HT1080 (cell line): ENCODE measurements around the gene CCDC78. TPM values are rescaled to one million over a fixed set of nuclear protein-coding genes. Genes with fewer than 3 reads are reported as not detected.

Source experiments
- DNase-seq: peaks from one replicate; pipeline ENCODE4 v3.0.0-alpha.2; 2015; ENCODE audit warnings: low read depth
- small RNA-seq: library from RNA; depleted of rRNA; stranded (forward); fragments of <200 nt; gene quantifications from one replicate; pipeline ENCODE3, GENCODE V24; 2014
- total RNA-seq: library from RNA; depleted of rRNA; stranded (reverse); fragments of >200 nt; shearing (Covaris generic); gene quantifications from 2 replicates; pipeline ENCODE4 v1.2.3, GENCODE V29; 2014; rRNA removed

The CCDC78 gene
- total RNA-seq, 1 experiment from 2014 or later = 4.6 TPM

DNA sequence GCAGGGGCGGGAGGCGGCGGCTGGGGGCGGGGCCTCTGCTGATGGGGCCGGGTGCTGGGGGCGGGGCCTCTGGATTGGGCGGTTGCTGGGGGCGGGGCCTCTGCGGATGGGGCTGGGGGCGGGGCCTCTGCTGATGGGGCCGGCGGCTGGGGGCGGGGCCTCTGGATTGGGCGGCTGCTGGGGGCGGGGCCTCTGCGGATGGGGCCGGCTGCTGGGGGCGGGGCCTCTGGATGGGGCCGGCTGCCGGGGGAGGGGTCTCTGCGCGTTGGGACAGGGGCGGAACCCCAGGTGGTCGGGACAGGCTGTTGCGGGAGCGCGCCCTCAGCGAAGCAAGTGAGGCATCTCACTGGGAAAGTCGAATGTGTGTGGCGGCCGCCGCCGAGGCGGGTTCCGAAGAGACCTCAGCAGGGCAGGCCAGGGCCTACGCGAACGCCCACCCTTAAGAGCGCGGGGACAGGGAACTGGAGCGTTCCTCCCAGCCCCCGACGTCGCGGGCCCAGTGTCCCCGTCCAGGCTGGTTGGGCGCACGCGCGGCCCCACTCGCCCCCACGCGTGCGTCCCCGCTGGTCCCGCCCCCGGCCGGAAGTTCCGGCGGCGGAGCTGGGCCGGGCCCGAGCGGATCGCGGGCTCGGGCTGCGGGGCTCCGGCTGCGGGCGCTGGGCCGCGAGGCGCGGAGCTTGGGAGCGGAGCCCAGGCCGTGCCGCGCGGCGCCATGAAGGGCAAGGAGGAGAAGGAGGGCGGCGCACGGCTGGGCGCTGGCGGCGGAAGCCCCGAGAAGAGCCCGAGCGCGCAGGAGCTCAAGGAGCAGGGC lies 46.2 kb downstream of the CCDC78 start, which contains the start of gene STUB1:
Gene STUB1 (plus strand): TSS at position 597 of the 811 bp plus-strand sequence. CDS start 116 bp downstream, at position 713.
- DNase-seq = peak; percentile 68

GRCh38 chr16:678858-679813 lies 47.1 kb downstream of the CCDC78 start:
- peak; percentile 50 for DNase-seq

GRCh38 chr16:678209-678857 lies 47.9 kb downstream of the CCDC78 start:
- no peak for DNase-seq

GRCh38 chr16:677316-678190 lies 48.7 kb downstream of the CCDC78 start:
- no peak for DNase-seq

DNA sequence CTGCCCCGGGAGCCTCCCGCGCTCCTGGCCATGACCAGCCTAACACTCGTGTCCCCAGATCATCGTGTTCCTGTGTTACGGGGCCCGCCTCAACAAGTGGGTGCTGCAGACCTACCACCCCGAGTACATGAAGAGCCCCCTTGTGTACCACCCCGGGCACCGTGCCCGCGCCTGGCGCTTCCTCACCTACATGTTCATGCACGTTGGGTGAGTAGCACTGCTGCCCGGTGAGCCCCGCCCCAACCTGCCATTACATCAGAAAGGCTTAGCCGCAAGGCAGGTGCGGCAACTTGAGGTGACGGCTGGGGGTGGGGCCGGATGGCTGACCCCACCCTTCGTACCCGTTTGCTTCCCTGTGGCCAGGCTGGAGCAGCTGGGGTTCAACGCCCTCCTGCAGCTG lies 49.3 kb downstream of the CCDC78 start:
- DNase-seq = no peak

GRCh38 chr16:676565-676902 lies 49.7 kb downstream of the CCDC78 start:
- no peak for DNase-seq

DNA sequence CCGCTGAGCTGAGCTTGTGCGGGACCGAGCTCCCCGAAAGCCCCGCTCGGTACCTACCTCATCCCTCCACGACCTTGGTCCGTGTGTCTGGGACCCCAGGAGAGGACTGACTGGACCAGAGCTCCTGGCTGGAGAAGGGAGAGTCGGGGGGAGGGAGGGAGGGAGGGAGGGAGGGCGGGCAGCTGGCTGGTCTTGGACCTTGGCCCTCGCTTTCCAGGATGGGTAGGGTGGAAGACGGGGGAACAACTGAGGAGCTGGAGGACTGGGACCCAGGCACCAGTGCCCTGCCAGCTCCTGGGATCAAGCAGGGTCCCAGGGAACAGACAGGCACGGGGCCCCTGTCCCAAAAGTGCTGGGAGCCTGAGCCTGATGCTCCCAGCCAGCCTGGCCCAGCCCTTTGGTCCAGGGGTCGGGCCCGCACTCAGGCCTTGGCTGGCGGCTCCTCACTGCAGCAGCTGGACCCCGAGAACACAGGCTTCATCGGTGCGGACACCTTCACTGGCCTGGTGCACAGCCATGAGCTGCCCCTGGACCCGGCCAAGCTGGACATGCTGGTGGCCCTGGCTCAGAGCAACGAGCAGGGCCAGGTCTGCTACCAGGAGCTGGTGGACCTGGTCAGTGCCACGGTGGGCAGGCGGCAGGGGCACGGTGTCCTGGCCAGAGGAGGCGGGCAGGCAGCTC lies 50.2 kb downstream of the CCDC78 start:
- DNase-seq = no peak

DNA sequence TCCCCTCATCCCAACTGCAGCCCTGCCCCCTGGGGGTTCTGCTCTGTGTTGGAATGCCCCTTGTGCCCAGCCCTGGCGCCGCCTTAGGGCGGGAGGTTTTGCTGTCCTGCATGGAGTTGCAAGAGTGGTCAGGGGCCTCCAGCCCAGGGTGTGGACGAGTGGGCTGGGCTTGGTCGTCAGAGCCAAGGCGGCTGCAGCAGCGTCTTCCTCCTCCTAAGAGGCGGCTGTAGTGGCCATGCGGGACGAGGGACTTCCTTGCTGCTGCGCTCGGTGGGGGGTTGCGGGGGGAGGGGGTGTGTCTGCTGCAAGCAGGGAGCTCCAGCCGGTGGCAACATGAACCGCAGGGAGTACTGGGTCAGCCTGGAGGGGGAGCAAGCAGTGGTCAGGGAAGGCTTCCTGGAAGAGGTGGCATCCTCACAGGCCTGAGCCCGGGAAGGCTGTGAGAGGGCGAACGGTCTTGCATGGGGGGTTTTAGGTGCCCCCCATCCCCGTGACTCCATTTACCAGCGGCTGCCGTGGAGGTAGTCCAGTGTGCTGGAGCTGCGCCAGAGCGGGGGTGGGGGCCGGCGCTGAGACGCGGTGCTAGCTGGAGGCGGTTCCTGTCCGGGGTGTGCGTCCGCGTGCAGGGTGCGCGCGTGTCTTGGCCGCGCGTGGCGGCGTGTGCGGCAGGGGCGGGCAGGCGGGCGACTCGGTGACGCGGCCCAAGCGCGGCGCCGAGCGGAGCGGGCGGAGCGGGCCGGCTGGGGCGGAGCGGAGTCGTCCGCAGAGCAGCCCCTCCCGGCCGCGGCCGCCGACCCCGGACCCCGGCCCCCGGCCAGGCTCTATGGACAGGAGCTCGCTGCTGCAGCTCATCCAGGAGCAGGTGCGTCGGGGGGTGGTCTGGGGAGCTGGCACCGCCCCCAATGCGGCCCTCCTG lies 51.0 kb downstream of the CCDC78 start, which contains the start of gene RHBDL1:
Gene RHBDL1 (plus strand): TSS at position 704 of the 916 bp plus-strand sequence. CDS start 120 bp downstream, at position 824.
- DNase-seq = no peak

DNA sequence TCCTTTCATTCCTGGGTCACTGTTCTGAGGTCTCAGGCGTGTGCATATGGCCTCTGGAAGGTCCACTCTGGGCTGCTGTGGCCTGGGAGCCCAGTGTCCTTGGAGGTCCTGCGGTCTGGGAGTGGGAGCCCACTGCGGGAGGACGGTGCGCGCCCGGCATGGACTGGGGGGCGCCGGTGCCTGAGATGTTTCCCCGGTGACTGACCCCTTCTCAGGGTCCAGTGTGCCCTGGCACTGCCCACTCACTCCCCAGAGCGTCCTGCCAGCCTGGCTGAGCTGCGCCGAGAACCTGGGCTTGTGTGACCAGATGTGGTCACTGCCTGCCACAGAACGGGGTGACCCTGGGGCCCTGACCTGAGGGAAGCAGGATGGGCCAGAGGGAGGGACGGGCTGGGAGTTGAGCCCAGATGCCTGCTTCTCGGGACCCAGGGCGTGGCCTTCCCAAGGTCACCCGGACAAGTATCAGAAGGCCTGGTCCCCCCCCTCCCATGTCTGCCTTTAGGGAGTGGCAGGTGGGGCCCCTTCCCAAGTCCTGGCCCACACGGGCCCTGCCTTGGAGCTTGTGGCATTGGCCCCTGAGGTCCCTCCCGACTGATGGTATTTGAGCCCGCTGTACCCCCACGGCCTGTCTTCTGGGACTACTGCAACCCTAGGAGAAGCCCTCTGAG lies 51.9 kb downstream of the CCDC78 start:
- no peak for DNase-seq

DNA sequence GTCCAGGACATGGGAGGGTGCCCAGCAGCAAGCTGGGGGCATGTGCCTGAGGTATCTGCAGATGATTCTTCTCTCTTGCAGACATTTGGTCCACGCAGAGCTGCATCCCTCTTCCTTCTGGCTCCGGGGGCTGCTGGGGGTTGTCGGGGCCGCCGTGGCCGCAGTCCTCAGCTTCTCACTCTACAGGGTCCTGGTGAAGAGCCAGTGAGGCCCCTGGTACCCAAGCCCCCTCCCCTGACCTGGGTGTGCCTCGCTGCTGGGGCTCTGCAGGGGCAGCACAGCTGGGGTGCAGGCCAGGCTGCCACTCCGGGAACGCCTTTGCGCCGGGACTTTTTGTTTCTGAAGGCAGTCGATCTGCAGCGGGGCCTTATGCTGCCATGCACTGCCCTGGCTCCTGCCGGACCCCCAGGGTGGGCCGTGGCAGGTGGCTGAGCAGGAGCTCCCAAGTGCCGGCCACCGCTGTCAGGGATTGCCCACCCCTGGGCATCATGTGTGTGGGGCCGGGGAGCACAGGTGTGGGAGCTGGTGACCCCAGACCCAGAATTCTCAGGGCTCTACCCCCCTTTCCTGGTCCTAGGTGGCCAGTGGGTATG lies 52.7 kb downstream of the CCDC78 start:
- no peak for DNase-seq

DNA sequence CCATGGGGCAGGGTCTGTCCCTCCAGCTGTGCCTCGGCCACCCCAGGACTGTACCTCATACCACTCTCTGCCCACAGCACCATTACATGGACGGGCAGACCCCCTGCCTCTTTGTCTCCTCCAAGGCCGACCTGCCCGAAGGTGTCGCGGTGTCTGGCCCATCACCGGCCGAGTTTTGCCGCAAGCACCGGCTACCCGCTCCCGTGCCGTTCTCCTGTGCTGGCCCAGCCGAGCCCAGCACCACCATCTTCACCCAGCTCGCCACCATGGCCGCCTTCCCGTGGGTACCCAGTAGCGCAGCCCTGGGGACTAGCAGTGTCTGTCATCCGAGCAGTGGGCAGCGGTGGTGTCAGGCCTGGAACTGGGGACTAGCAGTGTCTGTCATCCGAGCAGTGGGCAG lies 53.4 kb downstream of the CCDC78 start:
- DNase-seq = no peak

Small RNA genes within 50 kb of the gene (small RNA-seq; reads per million reads assigned to genes)
- not detected for gene MIR662

Other genes starting within 250 kb of the CCDC78 start
- 92.4 and 122 TPM in 2 replicates for gene CAPN15, start 198.7 kb downstream of the CCDC78 start, total RNA-seq
- 0.10 TPM in 1 of 2 replicates, not detected in the other for gene PRR35, start 166.0 kb downstream of the CCDC78 start, total RNA-seq
- gene NHLRC4, start 159.4 kb downstream of the CCDC78 start, total RNA-seq = 0.07 and 1.1 TPM in 2 replicates
- 38.2 and 53.0 TPM in 2 replicates for gene PIGQ, start 156.5 kb downstream of the CCDC78 start, total RNA-seq
- gene RAB40C, start 136.4 kb downstream of the CCDC78 start, total RNA-seq = 12.9 and 15.2 TPM in 2 replicates
- gene WFIKKN1, start 95.5 kb downstream of the CCDC78 start, total RNA-seq = 0.03 and 0.14 TPM in 2 replicates
- 190 and 194 TPM in 2 replicates for gene METTL26, start 90.1 kb downstream of the CCDC78 start, total RNA-seq
- gene MCRIP2, start 84.6 kb downstream of the CCDC78 start, total RNA-seq = 44.9 and 51.1 TPM in 2 replicates
- gene WDR90, start 77.1 kb downstream of the CCDC78 start, total RNA-seq = 27.0 and 27.9 TPM in 2 replicates
- 95.4 and 107 TPM in 2 replicates for gene RHOT2, start 58.3 kb downstream of the CCDC78 start, total RNA-seq
- gene RHBDL1, start 50.8 kb downstream of the CCDC78 start, total RNA-seq = 1.1 and 1.6 TPM in 2 replicates
- gene STUB1, start 46.0 kb downstream of the CCDC78 start, total RNA-seq = 208 and 257 TPM in 2 replicates
- 43.0 and 46.2 TPM in 2 replicates for gene JMJD8, start 42.1 kb downstream of the CCDC78 start, total RNA-seq
- gene WDR24, start 36.0 kb downstream of the CCDC78 start, total RNA-seq = 3.4 and 4.1 TPM in 2 replicates
- gene FBXL16, start 20.6 kb downstream of the CCDC78 start, total RNA-seq = 2.0 and 4.2 TPM in 2 replicates
- gene METRN, start 11.3 kb downstream of the CCDC78 start, total RNA-seq = 119 and 152 TPM in 2 replicates
- gene ANTKMT, start 5.3 kb downstream of the CCDC78 start, total RNA-seq = 42.3 and 54.6 TPM in 2 replicates
- 18.6 and 27.2 TPM in 2 replicates for gene HAGHL, start 663 bp upstream of the CCDC78 start, total RNA-seq
- 33.1 and 35.7 TPM in 2 replicates for gene CIAO3, start 14.6 kb upstream of the CCDC78 start, total RNA-seq
- gene MSLN, start 34.3 kb upstream of the CCDC78 start, total RNA-seq = 0.23 TPM in 1 of 2 replicates, not detected in the other
- gene RPUSD1, start 61.9 kb upstream of the CCDC78 start, total RNA-seq = 84.1 and 114 TPM in 2 replicates
- gene CHTF18, start 62.2 kb upstream of the CCDC78 start, total RNA-seq = 41.6 and 45.6 TPM in 2 replicates
- gene GNG13, start 74.3 kb upstream of the CCDC78 start, total RNA-seq = not detected in 2 replicates
- not detected in 2 replicates for gene LMF1, start 244.5 kb upstream of the CCDC78 start, total RNA-seq